Pancreas (tissue), 10 donors: ENCODE data around the gene PNMT. TPM values are rescaled to one million over a fixed set of nuclear protein-coding genes. Genes with fewer than 3 reads are reported as not detected.
A peak's percentile ranks its signal among the peaks of the same experiment; 100 is the strongest.

Experiments
- ATAC-seq, 4 donors: fragments of 200-7000 bp; cut with Tn5 transposase; one replicate each; pipeline versions ENCODE4 v1.8.0 to v1.9.1; 2020; ENCODE audit warnings: mild to moderate bottlenecking in 4 of 4, moderate library complexity in 4 of 4
- DNase-seq, 6 donors: peaks; one replicate each; pipeline ENCODE4 v3.0.0-alpha.2; 2020
- FAIRE-seq: peaks from 2 replicates; lab custom pipeline; 2012; peaks lifted over from hg19 to GRCh38; lab: Jason Lieb, UNC
- H3K27ac ChIP-seq, 4 donors: fragments of 200-600 bp; sonication (generic); 1 replicate in 3 of 4; 2 replicates in 1 of 4; pipeline versions ENCODE4 v1.5.0 to v1.8.0; 2020
- H3K27me3 ChIP-seq, 4 donors: fragments of 200-600 bp; one replicate each; pipeline ENCODE4 v1.8.0; 2021
- H3K36me3 ChIP-seq, 3 donors: fragments of 200-600 bp; sonication (generic) in 1 of 3; one replicate each; pipeline versions ENCODE4 v1.5.0 to v1.8.0; 2020 to 2021
- H3K4me1 ChIP-seq, 3 donors: fragments of 200-600 bp; one replicate each; pipeline ENCODE4 v1.8.0; 2021
- H3K4me3 ChIP-seq, 4 donors: fragments of 200-600 bp; sonication (generic) in 2 of 4; one replicate each; pipeline versions ENCODE4 v1.5.0 to v1.8.0; 2020 to 2021
- H3K9me3 ChIP-seq, 4 donors: fragments of 200-600 bp; one replicate each; pipeline ENCODE4 v1.8.0; 2021
- CTCF ChIP-seq, 4 donors: fragments of 200-600 bp; sonication (generic) in 3 of 4; IDR thresholded peaks; one replicate each; pipeline versions ENCODE4 v1.5.0 to v1.8.0; 2021; ENCODE audit warnings: antibody characterized with exemption in 4 of 4
- WGBS, 2 donors: extraction: QIAGEN DNeasy Blood & Tissue Kit; methylation state at CpG; one replicate each; pipeline ENCODE4 v1.1.7; 2013; 5-methylcytosine and 5-hydroxymethylcytosine counted together
- intact Hi-C, 3 donors: fragments of 100-400 bp; cut with DNase I; formaldehyde crosslinking; loops; one replicate each; pipeline versions ENCODE4 v1.11.1 to v1.14.2; 2022
- polyA plus RNA-seq, 2 donors: library from polyadenylated mRNA; stranded (reverse); fragments of 200-250 nt; gene quantifications; one replicate each; pipeline ENCODE4 v1.2.3, GENCODE V29; 2013
- total RNA-seq, 6 donors: library from RNA; stranded (reverse); fragmentation: NEBNext Ultra II Directional in 4 of 6; extraction: Animal tissue kit (Norgen Biotek cat#: 25700) in 4 of 6; gene quantifications; one replicate each; pipeline versions ENCODE4 v1.2.1 to v1.2.4, GENCODE V29; 2021 to 2023
- donor health status: healthy with polysubstance abuse.
- donor health status: DM: no; HTN: no; CAD: no; lungs with moderate emphysema.
- donor health status: DM: no; HTN: no; CAD: no.
- donor health status: control.
- donor health status: control.
- donor health status: Bipolar disorder and iron deficiency.
- donor health status: DM: yes; HTN: yes; CAD: no.
- donor health status: DM: no; HTN: no; CAD: no.
- donor health status: DM: no; HTN: no; CAD: no.
- donor health status: DM: yes; HTN: yes; CAD: no.

PNMT gene
- total and polyA plus RNA-seq, 8 donors, result 0.16 to 11.7 (median 0.64) TPM; not detected in 3

- peaks cover 0 to 8% (median 4%) of the 10 kb centered on the region in 3 donors for H3K4me1 ChIP-seq
- H3K4me3 ChIP-seq, result no peak overlapping the region
- no peaks in the 10 kb centered on the region for H3K27me3 ChIP-seq
- no peaks in the 10 kb centered on the region for H3K9me3 ChIP-seq
- peak; percentile 55 to 86 (median 74) for ATAC-seq
- intact Hi-C loops, result loop anchor here in 2 of 3 donors (5.0 kb wide), 3 partner anchors 69 to 136 kb away; no protein-coding TSS in a partner anchor
- FAIRE-seq, result no peak
- no peaks in the 10 kb centered on the region for H3K36me3 ChIP-seq
- WGBS, 2 donors, result 6 to 7% methylated on average over 25 to 26 of the region's 26 CpGs
- DNase-seq, result peak; percentile 67 to 96 (median 89)
- peak; percentile 98 to 99 (median 99) for TF ChIP-seq CTCF (IDR thresholded peaks at IDR 0.05)
- no peak overlapping the region for H3K27ac ChIP-seq
These were observed 46.5 kb upstream of the PNMT start for GRCh38 chr17:39621523-39622379.

- H3K36me3 ChIP-seq, result no peaks in the 10 kb centered on the region
- DNase-seq (no peak), ATAC-seq (no peak), FAIRE-seq (no peak)
- no peak overlapping the region for H3K27ac ChIP-seq
- H3K4me1 ChIP-seq, result peaks cover 0 to 8% (median 4%) of the 10 kb centered on the region in 3 donors
- 47 to 55% methylated on average over 16 of the region's 16 CpGs for WGBS, 2 donors
- H3K27me3 ChIP-seq, result no peaks in the 10 kb centered on the region
- TF ChIP-seq CTCF (IDR thresholded peaks at IDR 0.05), result no peak
- H3K9me3 ChIP-seq, result no peaks in the 10 kb centered on the region
- H3K4me3 ChIP-seq, result no peak overlapping the region
- intact Hi-C loops, result loop anchor here in 2 of 3 donors (5.0 kb wide), 3 partner anchors 70 to 135 kb away; no protein-coding TSS in a partner anchor
These were observed 45.8 kb upstream of the PNMT start for GRCh38 chr17:39622380-39623006.

- ATAC-seq, result peak; percentile 86 to 89 (median 88)
- Histone ChIP-seq H3K27ac (no peak overlapping the region), H3K9me3 (no peaks in the 10 kb centered on the region), H3K4me3 (no peak overlapping the region), H3K36me3 (no peaks in the 10 kb centered on the region), H3K27me3 (no peaks in the 10 kb centered on the region), H3K4me1 (peaks cover 0 to 8% (median 4%) of the 10 kb centered on the region in 3 donors)
- FAIRE-seq, result no peak
- peak; percentile 90 to 95 (median 93) for TF ChIP-seq CTCF (IDR thresholded peaks at IDR 0.05)
- WGBS, 2 donors, result 3% methylated on average over 16 of the region's 16 CpGs
- intact Hi-C loops, result loop anchor here in 2 of 3 donors (5.0 kb wide), 3 partner anchors 71 to 134 kb away; no protein-coding TSS in a partner anchor
- peak; percentile 89 to 99 (median 96) for DNase-seq
These were observed 44.8 kb upstream of the PNMT start for GRCh38 chr17:39623356-39623950.

GRCh38 chr17:39624313-39624712, 43.9 kb upstream of the PNMT start:
- TF ChIP-seq CTCF (IDR thresholded peaks at IDR 0.05), result no peak
- no peak for ATAC-seq
- no peak for FAIRE-seq
- H3K4me3 ChIP-seq, result no peak overlapping the region
- no peaks in the 10 kb centered on the region for H3K9me3 ChIP-seq
- no peak overlapping the region for H3K27ac ChIP-seq
- intact Hi-C loops, result loop anchor here in 2 of 3 donors (5.0 kb wide), 3 partner anchors 72 to 133 kb away; no protein-coding TSS in a partner anchor
- peak in 2 of 6 donors; percentile 10 to 24 for DNase-seq
- 65 to 75% methylated on average over 8 of the region's 8 CpGs for WGBS, 2 donors
- peaks cover 0 to 4% (median 3%) of the 10 kb centered on the region in 3 donors for H3K4me1 ChIP-seq
- H3K27me3 ChIP-seq, result no peaks in the 10 kb centered on the region
- no peaks in the 10 kb centered on the region for H3K36me3 ChIP-seq
